Upper lobe of right lung (tissue), 1 donor: ENCODE results near the gene NDOR1. TPM values are rescaled to one million over a fixed set of nuclear protein-coding genes. Genes with fewer than 3 reads are reported as not detected.

Experiments used
- ATAC-seq: fragments of 200-7000 bp; cut with Tn5 transposase; one replicate; pipeline ENCODE4 v1.9.1; 2020; ENCODE audit warnings: mild to moderate bottlenecking, moderate library complexity
- DNase-seq: peaks from one replicate; pipeline ENCODE4 v3.0.0-alpha.2; 2020
- H3K27ac ChIP-seq: fragments of 200-600 bp; one replicate; pipeline ENCODE4 v1.8.0; 2022
- H3K27me3 ChIP-seq: fragments of 200-600 bp; one replicate; pipeline ENCODE4 v1.8.0; 2022; ENCODE audit warnings: mild to moderate bottlenecking
- H3K36me3 ChIP-seq: fragments of 200-600 bp; one replicate; pipeline ENCODE4 v1.8.0; 2022
- H3K4me1 ChIP-seq: fragments of 200-600 bp; one replicate; pipeline ENCODE4 v1.8.0; 2022
- H3K4me3 ChIP-seq: fragments of 200-600 bp; one replicate; pipeline ENCODE4 v1.8.0; 2022; ENCODE audit warnings: mild to moderate bottlenecking
- H3K9me3 ChIP-seq: fragments of 200-600 bp; one replicate; pipeline ENCODE4 v1.8.0; 2022
- CTCF ChIP-seq: fragments of 200-600 bp; IDR thresholded peaks from one replicate; pipeline ENCODE4 v1.8.0; 2022; ENCODE audit warnings: antibody characterized with exemption
- intact Hi-C: fragments of 100-400 bp; cut with DNase I; formaldehyde crosslinking; loops from one replicate; pipeline ENCODE4 v1.11.0; 2022
- total RNA-seq: library from RNA; stranded (reverse); fragmentation: NEBNext Ultra II Directional; extraction: Animal tissue kit (Norgen Biotek cat#: 25700); gene quantifications from one replicate; pipeline ENCODE4 v1.2.1, GENCODE V29; 2021
- donor health status: DM: no; HTN: yes; CAD: no; lungs with severe emphysema.

Gene NDOR1
- total RNA-seq, 1 donor from 2014 or later, result 16.7 TPM

- no peak for ATAC-seq
- no peak for TF ChIP-seq CTCF
- H3K36me3 ChIP-seq, result no peaks in the 10 kb centered on the region
- no peak for DNase-seq
- H3K27me3 ChIP-seq, result peaks cover 59% of the 10 kb centered on the region
- no peak overlapping the region for H3K27ac ChIP-seq
- peaks cover 5% of the 10 kb centered on the region for H3K4me1 ChIP-seq
- H3K4me3 ChIP-seq, result no peak overlapping the region
- intact Hi-C loops, result no loop called here
- no peaks in the 10 kb centered on the region for H3K9me3 ChIP-seq
Measured at GRCh38 chr9:137231372-137232039, 26.0 kb downstream of the NDOR1 start.

GRCh38 chr9:137232101-137232500 lies 26.6 kb downstream of the NDOR1 start:
- Histone ChIP-seq H3K4me3 (no peak overlapping the region), H3K9me3 (no peaks in the 10 kb centered on the region), H3K27ac (no peak overlapping the region), H3K27me3 (peaks cover 59% of the 10 kb centered on the region), H3K36me3 (no peaks in the 10 kb centered on the region), H3K4me1 (peaks cover 9% of the 10 kb centered on the region)
- ATAC-seq, result no peak
- TF ChIP-seq CTCF, result no peak
- DNase-seq, result no peak
- intact Hi-C loops, result no loop called here

- Histone ChIP-seq H3K9me3 (no peaks in the 10 kb centered on the region), H3K27me3 (peaks cover 59% of the 10 kb centered on the region), H3K4me1 (peaks cover 9% of the 10 kb centered on the region), H3K36me3 (no peaks in the 10 kb centered on the region), H3K27ac (no peak overlapping the region), H3K4me3 (no peak overlapping the region)
- TF ChIP-seq CTCF, result no peak
- ATAC-seq (no peak), DNase-seq (no peak)
- intact Hi-C loops, result no loop called here
Measured at GRCh38 chr9:137232510-137232909, 27.0 kb downstream of the NDOR1 start.

GRCh38 chr9:137233143-137233980 lies 27.9 kb downstream of the NDOR1 start:
- intact Hi-C loops, result no loop called here
- no peaks in the 10 kb centered on the region for H3K9me3 ChIP-seq
- H3K4me3 ChIP-seq, result no peak overlapping the region
- peaks cover 55% of the 10 kb centered on the region for H3K27me3 ChIP-seq
- H3K27ac ChIP-seq, result no peak overlapping the region
- H3K36me3 ChIP-seq, result no peaks in the 10 kb centered on the region
- DNase-seq, result no peak
- ATAC-seq, result no peak
- peaks cover 9% of the 10 kb centered on the region for H3K4me1 ChIP-seq
- TF ChIP-seq CTCF, result no peak

GRCh38 chr9:137234055-137234697 lies 28.7 kb downstream of the NDOR1 start:
- intact Hi-C loops, result no loop called here
- Histone ChIP-seq H3K27ac (no peak overlapping the region), H3K36me3 (no peaks in the 10 kb centered on the region), H3K4me1 (peaks cover 15% of the 10 kb centered on the region), H3K9me3 (no peaks in the 10 kb centered on the region), H3K4me3 (no peak overlapping the region), H3K27me3 (peaks cover 47% of the 10 kb centered on the region)
- no peak for TF ChIP-seq CTCF
- DNase-seq (no peak), ATAC-seq (no peak)
